A673 (cell line): ENCODE data around the gene TRIM43.

Source experiments
- EZH2 ChIP-seq: fragments of 200-600 bp; sonication (generic); IDR thresholded peaks from 2 replicates; pipeline ENCODE4 v1.6.1; 2017; ENCODE audit warnings: borderline replicate concordance, low read depth, mild to moderate bottlenecking, mixed read lengths, antibody characterized with exemption, low read length; ENCODE audit not compliant: poor library complexity, severe bottlenecking
- TF ChIP-seq, protein P1 (sequence below): fragments of 300-800, 200-600 bp; sonication (generic); conservative IDR thresholded peaks from 2 replicates; pipeline ENCODE4 v1.5.1; 2017; ENCODE audit warnings: low read depth, mild to moderate bottlenecking, antibody characterized with exemption, low read length, moderate library complexity, mixed read lengths

- TF ChIP-seq, protein P1, sequence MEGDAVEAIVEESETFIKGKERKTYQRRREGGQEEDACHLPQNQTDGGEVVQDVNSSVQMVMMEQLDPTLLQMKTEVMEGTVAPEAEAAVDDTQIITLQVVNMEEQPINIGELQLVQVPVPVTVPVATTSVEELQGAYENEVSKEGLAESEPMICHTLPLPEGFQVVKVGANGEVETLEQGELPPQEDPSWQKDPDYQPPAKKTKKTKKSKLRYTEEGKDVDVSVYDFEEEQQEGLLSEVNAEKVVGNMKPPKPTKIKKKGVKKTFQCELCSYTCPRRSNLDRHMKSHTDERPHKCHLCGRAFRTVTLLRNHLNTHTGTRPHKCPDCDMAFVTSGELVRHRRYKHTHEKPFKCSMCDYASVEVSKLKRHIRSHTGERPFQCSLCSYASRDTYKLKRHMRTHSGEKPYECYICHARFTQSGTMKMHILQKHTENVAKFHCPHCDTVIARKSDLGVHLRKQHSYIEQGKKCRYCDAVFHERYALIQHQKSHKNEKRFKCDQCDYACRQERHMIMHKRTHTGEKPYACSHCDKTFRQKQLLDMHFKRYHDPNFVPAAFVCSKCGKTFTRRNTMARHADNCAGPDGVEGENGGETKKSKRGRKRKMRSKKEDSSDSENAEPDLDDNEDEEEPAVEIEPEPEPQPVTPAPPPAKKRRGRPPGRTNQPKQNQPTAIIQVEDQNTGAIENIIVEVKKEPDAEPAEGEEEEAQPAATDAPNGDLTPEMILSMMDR = no peak
- TF ChIP-seq EZH2 = no peak
These were observed 13.3 kb upstream of the TRIM43 start for GRCh38 chr2:95578539-95578938.
